CD14-positive monocyte (primary cell): Measurements from ENCODE around the gene IFT57. TPM values are rescaled to one million over a fixed set of nuclear protein-coding genes. Genes with fewer than 3 reads are reported as not detected.

Experiments
- DNase-seq, 3 donors: peaks; one replicate each; pipeline ENCODE4 v3.0.0-alpha.2; 2011 to 2022
- H2AFZ ChIP-seq: 2 replicates; pipeline ENCODE4 v1.6.0; 2012; ENCODE audit warnings: mild to moderate bottlenecking, low read depth, low read length, inconsistent platforms; ENCODE audit not compliant: insufficient read depth, poor library complexity, severe bottlenecking
- H3K27ac ChIP-seq, 2 donors: 1 replicate in 1 of 2; 2 replicates in 1 of 2; pipeline ENCODE4 v1.5.1; 2012 to 2013; ENCODE audit warnings: low read length in 2 of 2, control low read depth in 1 of 2, inconsistent platforms in 1 of 2, low read depth in 1 of 2, mild to moderate bottlenecking in 1 of 2
- H3K27me3 ChIP-seq, 2 donors: one replicate each; pipeline versions ENCODE4 v1.6.0 to v1.6.1; 2011 to 2013; ENCODE audit warnings: low read length in 2 of 2; ENCODE audit not compliant: control insufficient read depth in 2 of 2, insufficient read depth in 2 of 2
- H3K36me3 ChIP-seq, 2 donors: replicated peaks in 1 of 2; 1 replicate in 1 of 2; 2 replicates in 1 of 2; pipeline versions ENCODE4 v1.5.1 to v1.6.1; 2012 to 2013; ENCODE audit warnings: low read length in 2 of 2, control low read depth in 1 of 2, inconsistent platforms in 1 of 2, mild to moderate bottlenecking in 1 of 2; ENCODE audit not compliant: insufficient read depth in 2 of 2, control insufficient read depth in 1 of 2
- H3K4me1 ChIP-seq, 2 donors: 1 replicate in 1 of 2; 2 replicates in 1 of 2; pipeline versions ENCODE4 v1.5.1 to v1.6.1; 2012 to 2013; ENCODE audit warnings: low read length in 2 of 2, control low read depth in 1 of 2, inconsistent platforms in 1 of 2, mild to moderate bottlenecking in 1 of 2, moderate library complexity in 1 of 2; ENCODE audit not compliant: insufficient read depth in 2 of 2, control insufficient read depth in 1 of 2
- H3K4me2 ChIP-seq: replicated peaks from 2 replicates; pipeline ENCODE3; 2012; ENCODE audit warnings: low read length, moderate library complexity, mild to moderate bottlenecking; ENCODE audit not compliant: poor library complexity, severe bottlenecking; ENCODE audit errors: extremely low read depth
- H3K4me3 ChIP-seq, 3 experiments: fragments of 200-600 bp in 1 of 3; sonication (generic) in 1 of 3; replicated peaks in 1 of 3; 1 replicate in 2 of 3; 2 replicates in 1 of 3; pipeline ENCODE4 v1.5.1; 2011 to 2013; ENCODE audit warnings: low read length in 3 of 3, mild to moderate bottlenecking in 3 of 3, control low read depth in 2 of 3, low read depth in 2 of 3, inconsistent platforms in 1 of 3, moderate library complexity in 1 of 3
- H3K79me2 ChIP-seq: 2 replicates; pipeline ENCODE4 v1.6.0; 2012; ENCODE audit warnings: mild to moderate bottlenecking, control low read depth, inconsistent platforms, low read length, moderate library complexity; ENCODE audit not compliant: insufficient read depth
- H3K9ac ChIP-seq: 2 replicates; pipeline ENCODE4 v1.6.0; 2017; ENCODE audit warnings: low read length, mild to moderate bottlenecking; ENCODE audit not compliant: insufficient read depth, poor library complexity, severe bottlenecking
- H3K9me3 ChIP-seq, 2 donors: replicated peaks in 1 of 2; 1 replicate in 1 of 2; 2 replicates in 1 of 2; pipeline versions ENCODE4 v1.5.1 to v1.6.1; 2012 to 2013; ENCODE audit warnings: low read length in 2 of 2, control low read depth in 1 of 2; ENCODE audit not compliant: control insufficient read depth in 1 of 2, insufficient read depth in 1 of 2
- H4K20me1 ChIP-seq: 2 replicates; pipeline ENCODE4 v1.6.0; 2012; ENCODE audit warnings: mild to moderate bottlenecking, low read length, control low read depth, moderate library complexity; ENCODE audit not compliant: insufficient read depth
- H3K27ac Mint-ChIP-seq, 7 donors: one replicate each; pipeline ENCODE4 v1.8.0; 2020; ENCODE audit warnings: mild to moderate bottlenecking in 7 of 7, mixed read lengths in 7 of 7, moderate library complexity in 6 of 7, inconsistent platforms in 2 of 7
- H3K27me3 Mint-ChIP-seq, 3 donors: one replicate each; pipeline ENCODE4 v1.8.0; 2021 to 2022; ENCODE audit warnings: low read depth in 3 of 3, mild to moderate bottlenecking in 3 of 3, mixed read lengths in 3 of 3, moderate library complexity in 3 of 3, inconsistent platforms in 1 of 3
- H3K36me3 Mint-ChIP-seq, 2 donors: one replicate each; pipeline ENCODE4 v1.8.0; 2020; ENCODE audit warnings: mixed read lengths in 2 of 2, inconsistent platforms in 1 of 2, mild to moderate bottlenecking in 1 of 2
- H3K4me1 Mint-ChIP-seq: one replicate; pipeline ENCODE4 v1.8.0; 2020; ENCODE audit warnings: mild to moderate bottlenecking, mixed read lengths
- H3K4me3 Mint-ChIP-seq, 2 donors: one replicate each; pipeline ENCODE4 v1.8.0; 2020; ENCODE audit warnings: mild to moderate bottlenecking in 2 of 2, mixed read lengths in 2 of 2, moderate library complexity in 1 of 2
- H3K9me3 Mint-ChIP-seq, 7 donors: one replicate each; pipeline ENCODE4 v1.8.0; 2020 to 2022; ENCODE audit warnings: mixed read lengths in 7 of 7, mild to moderate bottlenecking in 6 of 7, moderate library complexity in 6 of 7, inconsistent platforms in 2 of 7
- CTCF ChIP-seq: fragments of 200-600 bp; IDR thresholded peaks from one replicate; pipeline ENCODE4 v1.8.0; 2022; ENCODE audit warnings: antibody characterized with exemption, mild to moderate bottlenecking
- WGBS: methylation state at CpG from one replicate; pipeline ENCODE4 v1.1.5; 2013; ENCODE audit warnings: missing lambda C conversion rate; ENCODE audit not compliant: insufficient coverage; 5-methylcytosine and 5-hydroxymethylcytosine counted together
- intact Hi-C, 2 donors: fragments of 100-400 bp; cut with micrococcal nuclease; formaldehyde crosslinking; loops; one replicate each; pipeline versions ENCODE4 v1.15.0 to v1.15.1; 2023
- polyA plus RNA-seq, 3 donors: library from polyadenylated mRNA; depleted of rRNA in 1 of 3; unstranded in 2 of 3; stranded (reverse) in 1 of 3; fragments of 300-500 nt in 2 of 3; fragments of >200 nt in 1 of 3; fragmentation: Illumina TruSeq in 2 of 3; gene quantifications; 1 replicate in 2 of 3; 2 replicates in 1 of 3; pipeline ENCODE4 v1.2.3, GENCODE V29; 2012 to 2021

The IFT57 gene
- polyA plus RNA-seq, 3 donors = 4.9 to 22.9 (median 15.1) TPM

- intact Hi-C loops = loop anchor here (10.0 kb wide), 2 partner anchors 133 to 357 kb away; partner anchors contain the start of genes CD47 (in 2 of the 2), CIP2A (in 1 of the 2) and DZIP3 (in 1 of the 2)
- H3K4me1 Mint-ChIP-seq = peaks cover 21% of the 10 kb centered on the region
- H3K36me3 ChIP-seq = no peaks in the 10 kb centered on the region
- no peaks in the 10 kb centered on the region for H3K9me3 Mint-ChIP-seq
- H3K9me3 ChIP-seq = no peaks in the 10 kb centered on the region
- no peak overlapping the region for H3K4me3 Mint-ChIP-seq
- WGBS = no CpG with 5 or more reads among the region's 1 CpG
- peak overlapping the region in 1 of 7 donors; percentile 4 for H3K27ac Mint-ChIP-seq
- no peak for TF ChIP-seq CTCF
- H3K4me2 ChIP-seq = no peak overlapping the region
- DNase-seq = no peak
- H3K27ac ChIP-seq = no peak overlapping the region
- peak overlapping the region; percentile 9 for H2AFZ ChIP-seq
- no peak overlapping the region for H3K4me3 ChIP-seq
- H3K27me3 Mint-ChIP-seq = no peaks in the 10 kb centered on the region
- no peaks in the 10 kb centered on the region for H3K27me3 ChIP-seq
- peaks cover 4% of the 10 kb centered on the region for H3K79me2 ChIP-seq
- peaks cover 14 to 16% of the 10 kb centered on the region in 2 donors for H3K4me1 ChIP-seq
- no peak overlapping the region for H3K9ac ChIP-seq
- H3K36me3 Mint-ChIP-seq = no peaks in the 10 kb centered on the region
- no peaks in the 10 kb centered on the region for H4K20me1 ChIP-seq
These were observed 6.1 kb upstream of the IFT57 start for GRCh38 chr3:108228286-108228685.

- peaks cover 27% of the 10 kb centered on the region for H3K4me1 Mint-ChIP-seq
- no peak overlapping the region for H3K4me3 Mint-ChIP-seq
- H3K4me2 ChIP-seq = no peak overlapping the region
- no peaks in the 10 kb centered on the region for H3K27me3 ChIP-seq
- H3K79me2 ChIP-seq = peaks cover 9% of the 10 kb centered on the region
- no peaks in the 10 kb centered on the region for H3K36me3 ChIP-seq
- H3K36me3 Mint-ChIP-seq = no peaks in the 10 kb centered on the region
- intact Hi-C loops = loop anchor here (10.0 kb wide), 2 partner anchors 132 to 358 kb away; partner anchors contain the start of genes CD47 (in 2 of the 2), CIP2A (in 1 of the 2) and DZIP3 (in 1 of the 2)
- no peaks in the 10 kb centered on the region for H4K20me1 ChIP-seq
- peaks cover 22% of the 10 kb centered on the region in 2 donors for H3K4me1 ChIP-seq
- peak overlapping the region; percentile 36 for H2AFZ ChIP-seq
- peak overlapping the region in 1 of 7 donors; percentile 36 for H3K27ac Mint-ChIP-seq
- H3K27ac ChIP-seq = no peak overlapping the region
- WGBS = no CpG with 5 or more reads among the region's 6 CpGs
- no peak overlapping the region for H3K9ac ChIP-seq
- no peak for DNase-seq
- no peak overlapping the region for H3K4me3 ChIP-seq
- no peaks in the 10 kb centered on the region for H3K9me3 ChIP-seq
- peaks cover 0 to 1% (median 0%) of the 10 kb centered on the region in 3 donors for H3K27me3 Mint-ChIP-seq
- TF ChIP-seq CTCF = no peak
- peaks cover 0 to 1% (median 0%) of the 10 kb centered on the region in 7 donors for H3K9me3 Mint-ChIP-seq
These were observed 4.9 kb upstream of the IFT57 start for GRCh38 chr3:108227131-108227530.
